Heart left ventricle (tissue), 16 donors: Measurements from ENCODE around the gene RGS12. TPM values are rescaled to one million over a fixed set of nuclear protein-coding genes. Genes with fewer than 3 reads are reported as not detected.
A peak's percentile ranks its signal among the peaks of the same experiment; 100 is the strongest.

Source experiments
- ATAC-seq, 4 donors: fragments of 200-7000 bp; cut with Tn5 transposase; one replicate each; pipeline ENCODE4 v1.9.1; 2020 to 2022; ENCODE audit warnings: moderate library complexity in 4 of 4, mild to moderate bottlenecking in 3 of 4, moderate number of reproducible peaks in 1 of 4
- DNase-seq, 5 donors: peaks; one replicate each; pipeline ENCODE4 v3.0.0-alpha.2; 2020
- H3K27ac ChIP-seq, 12 donors: fragments of 200-600 bp; sonication (generic) in 4 of 12; one replicate each; pipeline versions ENCODE4 v1.5.0 to v1.8.0; 2016 to 2022; ENCODE audit warnings: mild to moderate bottlenecking in 2 of 12
- H3K27me3 ChIP-seq, 9 donors: fragments of 200-600 bp; sonication (generic) in 2 of 9; one replicate each; pipeline versions ENCODE4 v1.5.1 to v1.8.0; 2016 to 2022; ENCODE audit warnings: mild to moderate bottlenecking in 3 of 9
- H3K36me3 ChIP-seq, 9 donors: fragments of 200-600 bp; sonication (generic) in 2 of 9; one replicate each; pipeline versions ENCODE4 v1.5.0 to v1.8.0; 2018 to 2022; ENCODE audit warnings: mild to moderate bottlenecking in 2 of 9
- H3K4me1 ChIP-seq, 12 donors: fragments of 200-600 bp; sonication (generic) in 4 of 12; one replicate each; pipeline versions ENCODE4 v1.5.0 to v1.8.0; 2016 to 2022; ENCODE audit warnings: mild to moderate bottlenecking in 3 of 12
- H3K4me3 ChIP-seq, 12 donors: fragments of 200-600 bp; sonication (generic) in 4 of 12; one replicate each; pipeline versions ENCODE4 v1.5.0 to v1.8.0; 2017 to 2022; ENCODE audit warnings: mild to moderate bottlenecking in 9 of 12, moderate library complexity in 4 of 12
- H3K9me3 ChIP-seq, 12 donors: fragments of 200-600 bp; sonication (generic) in 4 of 12; one replicate each; pipeline versions ENCODE4 v1.5.0 to v1.8.0; 2016 to 2022; ENCODE audit warnings: mild to moderate bottlenecking in 1 of 12
- CTCF ChIP-seq, 12 donors: fragments of 200-600 bp; sonication (generic) in 4 of 12; IDR thresholded peaks; one replicate each; pipeline versions ENCODE4 v1.5.0 to v1.8.0; 2018 to 2022; ENCODE audit warnings: antibody characterized with exemption in 12 of 12, mild to moderate bottlenecking in 5 of 12
- POLR2A ChIP-seq, 2 donors: fragments of 450-650 bp; IDR thresholded peaks; one replicate each; pipeline ENCODE4 v1.6.1; 2017; ENCODE audit warnings: antibody characterized with exemption in 2 of 2, mild to moderate bottlenecking in 2 of 2, moderate library complexity in 2 of 2
- WGBS, 4 donors: extraction: QIAGEN DNeasy Blood & Tissue Kit in 2 of 4; methylation state at CpG; one replicate each; pipeline versions ENCODE4 v1.1.5 to v1.1.7; 2013 to 2018; 5-methylcytosine and 5-hydroxymethylcytosine counted together
- intact Hi-C, 10 donors: fragments of 100-400 bp; cut with DNase I; formaldehyde crosslinking; loops; one replicate each; pipeline versions ENCODE4 v1.11.1 to v1.14.2; 2022
- polyA plus RNA-seq, 2 donors: library from polyadenylated mRNA; stranded (reverse); fragments of 200-250 nt; gene quantifications; one replicate each; pipeline ENCODE4 v1.2.3, GENCODE V29; 2013
- total RNA-seq, 9 donors: library from RNA; depleted of rRNA in 2 of 9; stranded (reverse); fragments of >200 nt in 2 of 9; fragmentation: NEBNext Ultra II Directional in 3 of 9; extraction: Animal tissue kit (Norgen Biotek cat#: 25700) in 3 of 9; gene quantifications; one replicate each; pipeline versions ENCODE4 v1.1.0 to v1.2.4, GENCODE V29; 2016 to 2023
- donor health status: ischemic (EF 13 %, LVEDD 7.1; RV severe dilation, severe dysfunction).
- donor health status: healthy with polysubstance abuse.
- donor health status: DM: no; HTN: yes; CAD: no.
- donor health status: DM: no; HTN: no; CAD: no.
- donor health status: ischemic (EF 25% LVEDD 6.9; RV normal size, moderate dysfunction).
- donor health status: ischemic (EF 25% LVEDD 5.7; RV mildly dilated, moderate dysfunction).
- donor health status: healthy.
- donor health status: DM: yes; HTN: yes; CAD: no.
- donor health status: ischemic (EF 35%, LVEDD 5.7; RV mildly dilated, moderate dysfunction).
- donor health status: nonischemic (EF 11% LVEDD 7.7; RV severe dilation, severe dysfunction).
- donor health status: DM: yes; HTN: yes; CAD: no.
- donor health status: PGD.
- donor health status: ischemic (EF 29% LVEDD 5.4; RV normal size, mild dysfunction).
- donor health status: nonischemic (EF 23%, LVEDD 6.1; RV moderate dilation, normal function).

RGS12 gene
- total and polyA plus RNA-seq, 11 donors, result 8.4 to 18.4 (median 13.9) TPM

- Histone ChIP-seq H3K4me3 (peak overlapping the region in 2 of 12 donors; percentile 88 to 96), H3K9me3 (peaks cover 0 to 11% (median 0%) of the 10 kb centered on the region in 12 donors), H3K4me1 (peaks cover 0 to 33% (median 22%) of the 10 kb centered on the region in 12 donors), H3K27ac (peak overlapping the region in 3 of 12 donors; percentile 42 to 87 (median 87)), H3K27me3 (no peaks in the 10 kb centered on the region), H3K36me3 (no peaks in the 10 kb centered on the region)
- DNase-seq (no peak), ATAC-seq (no peak)
- intact Hi-C loops, result no loop called here
- 88 to 93% (median 91%) methylated on average over 19 of the region's 19 CpGs for WGBS, 4 donors
- TF ChIP-seq POLR2A (IDR thresholded peaks at IDR 0.05) (no peak), CTCF (IDR thresholded peaks at IDR 0.05) (no peak)
Measured at GRCh38 chr4:3294401-3295241, 1.8 kb downstream of the RGS12 start.

- TF ChIP-seq CTCF (IDR thresholded peaks at IDR 0.05), result no peak
- no peak for TF ChIP-seq POLR2A (IDR thresholded peaks at IDR 0.05)
- Histone ChIP-seq H3K4me1 (peaks cover 3 to 38% (median 24%) of the 10 kb centered on the region in 12 donors), H3K9me3 (peaks cover 0 to 11% (median 0%) of the 10 kb centered on the region in 12 donors), H3K4me3 (no peak overlapping the region), H3K27me3 (no peaks in the 10 kb centered on the region), H3K27ac (no peak overlapping the region), H3K36me3 (no peaks in the 10 kb centered on the region)
- intact Hi-C loops, result no loop called here
- 91 to 95% (median 94%) methylated on average over 12 of the region's 12 CpGs for WGBS, 4 donors
- DNase-seq (no peak), ATAC-seq (no peak)
Measured at GRCh38 chr4:3295837-3296624, 3.2 kb downstream of the RGS12 start.

GRCh38 chr4:3296651-3297050 is 3.8 kb downstream of the RGS12 start:
- WGBS, 4 donors, result 89 to 94% (median 92%) methylated on average over 8 of the region's 8 CpGs
- TF ChIP-seq CTCF (IDR thresholded peaks at IDR 0.05) (no peak), POLR2A (IDR thresholded peaks at IDR 0.05) (no peak)
- DNase-seq, result peak in 1 of 5 donors; percentile 9

More at GRCh38 chr4:3296651-3297050, 3.8 kb downstream of the RGS12 start:
- ATAC-seq, result no peak
- Histone ChIP-seq H3K27ac (no peak overlapping the region), H3K4me3 (no peak overlapping the region), H3K27me3 (no peaks in the 10 kb centered on the region), H3K9me3 (peaks cover 0 to 11% (median 0%) of the 10 kb centered on the region in 12 donors), H3K4me1 (peaks cover under 1 to 34% (median 20%) of the 10 kb centered on the region in 12 donors), H3K36me3 (no peaks in the 10 kb centered on the region)
- intact Hi-C loops, result no loop called here
